GM12801 (cell line): Measurements from ENCODE around the gene PTGES3.

Experiments
- CTCF ChIP-seq: IDR thresholded peaks from one replicate; pipeline ENCODE4 v1.5.1; 2011; ENCODE audit warnings: control low read depth; ENCODE audit not compliant: insufficient read length; ENCODE audit errors: extremely low read depth

PTGES3 gene

DNA sequence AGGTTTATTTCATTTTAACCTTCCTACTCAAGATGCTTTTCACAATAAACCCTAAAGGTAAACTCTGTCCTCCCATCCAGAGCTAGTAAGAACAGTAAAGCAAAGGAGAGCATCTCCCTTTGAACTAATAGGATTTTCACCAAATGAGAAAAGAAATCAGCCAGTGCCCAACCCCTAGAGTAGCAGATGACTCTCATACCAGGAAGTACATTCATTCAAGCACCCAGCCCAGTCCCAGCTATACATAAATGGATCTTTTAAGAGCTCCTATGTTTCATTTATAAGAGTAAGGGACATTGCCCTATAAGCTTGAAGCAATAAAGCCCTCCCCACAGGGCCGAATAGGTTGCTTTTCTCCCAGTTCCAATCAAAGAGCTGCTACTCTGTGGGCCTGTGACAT lies 65.5 kb downstream of the PTGES3 start:
- TF ChIP-seq CTCF, result no peak

GRCh38 chr12:56616925-56617324 lies 71.2 kb downstream of the PTGES3 start:
- TF ChIP-seq CTCF, result no peak

GRCh38 chr12:56616244-56616643 lies 71.8 kb downstream of the PTGES3 start:
- no peak for TF ChIP-seq CTCF

- TF ChIP-seq CTCF, result no peak
Measured at GRCh38 chr12:56614627-56615026, 73.5 kb downstream of the PTGES3 start.
